Neural progenitor cell (in vitro differentiated cells): ENCODE data around the gene CYFIP2. TPM values are rescaled to one million over a fixed set of nuclear protein-coding genes. Genes with fewer than 3 reads are reported as not detected.
A peak's percentile ranks its signal among the peaks of the same experiment; 100 is the strongest.

ENCODE experiments used
- DNase-seq: peaks from one replicate; pipeline ENCODE4 v3.0.0-alpha.2; 2016; ENCODE audit warnings: low spot score
- H2AFZ ChIP-seq: fragments of 200-600 bp; sonication (generic); replicated peaks from 2 replicates; pipeline ENCODE4 v1.6.1; 2016; ENCODE audit warnings: antibody characterized with exemption
- H3F3A ChIP-seq: fragments of 200-600 bp; sonication (generic); 2 replicates; pipeline ENCODE4 v1.6.1; 2016; ENCODE audit warnings: antibody characterized with exemption, low read depth
- H3K27ac ChIP-seq: fragments of 200-600 bp; sonication (generic); 2 replicates; pipeline ENCODE4 v1.5.1; 2016; ENCODE audit warnings: mild to moderate bottlenecking
- H3K27me3 ChIP-seq: fragments of 200-600 bp; sonication (generic); 2 replicates; pipeline ENCODE4 v1.6.1; 2016; ENCODE audit warnings: mild to moderate bottlenecking, moderate library complexity
- H3K36me3 ChIP-seq: fragments of 200-600 bp; sonication (generic); 2 replicates; pipeline ENCODE4 v1.5.1; 2016
- H3K4me1 ChIP-seq: fragments of 200-600 bp; sonication (generic); 2 replicates; pipeline ENCODE4 v1.6.1; 2016; ENCODE audit warnings: mixed run types
- H3K4me2 ChIP-seq: fragments of 200-600 bp; sonication (generic); 2 replicates; pipeline ENCODE4 v1.6.1; 2016
- H3K4me3 ChIP-seq: fragments of 200-600 bp; sonication (generic); 2 replicates; pipeline ENCODE4 v1.5.1; 2016
- H3K79me2 ChIP-seq: fragments of 200-600 bp; sonication (generic); 2 replicates; pipeline ENCODE4 v1.6.1; 2016; ENCODE audit warnings: low read depth
- H3K9ac ChIP-seq: fragments of 200-600 bp; sonication (generic); 2 replicates; pipeline ENCODE4 v1.6.1; 2016
- H3K9me3 ChIP-seq: fragments of 200-600 bp; sonication (generic); 2 replicates; pipeline ENCODE4 v1.5.1; 2016; ENCODE audit warnings: low read depth
- H4K20me1 ChIP-seq: fragments of 200-600 bp; sonication (generic); 2 replicates; pipeline ENCODE4 v1.6.1; 2016; ENCODE audit warnings: low read depth
- H3K27ac Mint-ChIP-seq: 3 replicates; pipeline ENCODE4 v1.8.0; 2021; ENCODE audit warnings: mixed read lengths
- H3K27me3 Mint-ChIP-seq: 2 replicates; pipeline ENCODE4 v1.8.0; 2022; ENCODE audit warnings: low read depth, mild to moderate bottlenecking, inconsistent platforms, moderate library complexity, mixed read lengths; ENCODE audit not compliant: insufficient read depth
- H3K36me3 Mint-ChIP-seq: 3 replicates; pipeline ENCODE4 v1.8.0; 2021; ENCODE audit warnings: mixed read lengths
- H3K4me1 Mint-ChIP-seq: 3 replicates; pipeline ENCODE4 v1.8.0; 2021; ENCODE audit warnings: mixed read lengths
- H3K4me3 Mint-ChIP-seq: 3 replicates; pipeline ENCODE4 v1.8.0; 2021; ENCODE audit warnings: mild to moderate bottlenecking, moderate library complexity, mixed read lengths
- H3K9me3 Mint-ChIP-seq: 3 replicates; pipeline ENCODE4 v1.8.0; 2020; ENCODE audit warnings: mixed read lengths
- EZH2 ChIP-seq: fragments of 200-600 bp; sonication (generic); IDR thresholded peaks from 2 replicates; pipeline ENCODE4 v1.6.1; 2017; ENCODE audit warnings: antibody characterized with exemption, mild to moderate bottlenecking, moderate library complexity
- EZH2phosphoT487 ChIP-seq: fragments of 200-600 bp; sonication (generic); IDR thresholded peaks from 2 replicates; pipeline ENCODE4 v1.6.1; 2017; ENCODE audit warnings: antibody characterized with exemption
- total RNA-seq: library from RNA; depleted of rRNA; stranded (reverse); fragments of >200 nt; gene quantifications from 2 replicates; pipeline ENCODE4 v1.2.3, GENCODE V29; 2015; ENCODE audit warnings: low replicate concordance
- TF ChIP-seq, protein P1 (sequence below): fragments of 200-600 bp; sonication (generic); IDR thresholded peaks from 2 replicates; pipeline ENCODE4 v1.5.1; 2017; ENCODE audit warnings: antibody characterized with exemption, mild to moderate bottlenecking

Gene CYFIP2
- total RNA-seq, 1 donor from 2014 or later, result 70.2 TPM

DNA sequence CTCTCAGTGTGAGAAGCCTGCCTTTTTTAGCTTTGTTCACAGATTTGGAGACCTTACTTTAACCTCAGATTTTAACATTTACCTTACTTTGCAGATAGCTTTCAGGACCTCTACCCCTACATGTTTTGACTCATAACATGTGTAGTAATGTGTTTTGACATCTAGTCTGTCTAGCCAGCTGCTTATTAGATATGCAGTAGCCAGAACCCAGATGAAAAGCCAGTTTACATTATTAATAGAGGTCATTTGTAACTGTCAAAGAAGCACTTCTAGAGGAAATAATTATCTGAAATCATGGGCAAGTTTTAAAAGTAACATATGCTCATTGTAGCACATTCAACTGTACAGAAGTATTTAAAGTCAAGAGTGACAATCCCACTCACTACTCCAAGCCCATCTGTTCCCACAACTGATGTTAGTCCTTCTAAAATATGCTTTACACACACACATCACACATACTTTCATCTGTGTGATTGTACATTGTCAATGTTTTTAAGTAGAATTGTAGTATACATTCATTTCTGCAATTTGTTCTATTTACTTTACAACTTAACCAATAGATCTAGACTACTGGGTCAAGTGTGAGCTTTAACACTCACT lies 122.3 kb downstream of the CYFIP2 start:
- no peaks in the 10 kb centered on the region for H3K27me3 Mint-ChIP-seq
- TF ChIP-seq, protein P1, sequence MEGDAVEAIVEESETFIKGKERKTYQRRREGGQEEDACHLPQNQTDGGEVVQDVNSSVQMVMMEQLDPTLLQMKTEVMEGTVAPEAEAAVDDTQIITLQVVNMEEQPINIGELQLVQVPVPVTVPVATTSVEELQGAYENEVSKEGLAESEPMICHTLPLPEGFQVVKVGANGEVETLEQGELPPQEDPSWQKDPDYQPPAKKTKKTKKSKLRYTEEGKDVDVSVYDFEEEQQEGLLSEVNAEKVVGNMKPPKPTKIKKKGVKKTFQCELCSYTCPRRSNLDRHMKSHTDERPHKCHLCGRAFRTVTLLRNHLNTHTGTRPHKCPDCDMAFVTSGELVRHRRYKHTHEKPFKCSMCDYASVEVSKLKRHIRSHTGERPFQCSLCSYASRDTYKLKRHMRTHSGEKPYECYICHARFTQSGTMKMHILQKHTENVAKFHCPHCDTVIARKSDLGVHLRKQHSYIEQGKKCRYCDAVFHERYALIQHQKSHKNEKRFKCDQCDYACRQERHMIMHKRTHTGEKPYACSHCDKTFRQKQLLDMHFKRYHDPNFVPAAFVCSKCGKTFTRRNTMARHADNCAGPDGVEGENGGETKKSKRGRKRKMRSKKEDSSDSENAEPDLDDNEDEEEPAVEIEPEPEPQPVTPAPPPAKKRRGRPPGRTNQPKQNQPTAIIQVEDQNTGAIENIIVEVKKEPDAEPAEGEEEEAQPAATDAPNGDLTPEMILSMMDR, result no peak
- no peak for TF ChIP-seq EZH2
- TF ChIP-seq EZH2phosphoT487, result no peak
- no peak overlapping the region for H3K4me3 ChIP-seq
- H3K4me1 Mint-ChIP-seq, result peaks cover 36% of the 10 kb centered on the region
- no peaks in the 10 kb centered on the region for H3K27me3 ChIP-seq
- H3K27ac ChIP-seq, result no peak overlapping the region
- DNase-seq, result no peak
- H3K79me2 ChIP-seq, result no peaks in the 10 kb centered on the region
- peaks cover 9% of the 10 kb centered on the region for H3K36me3 Mint-ChIP-seq
- no peak overlapping the region for H3K9ac ChIP-seq
- no peak overlapping the region for H3K4me2 ChIP-seq
- no peaks in the 10 kb centered on the region for H4K20me1 ChIP-seq
- H3F3A ChIP-seq, result no peaks in the 10 kb centered on the region
- no peaks in the 10 kb centered on the region for H3K9me3 ChIP-seq
- no peak overlapping the region for H2AFZ ChIP-seq
- peak overlapping the region; percentile 51 for H3K27ac Mint-ChIP-seq
- no peaks in the 10 kb centered on the region for H3K9me3 Mint-ChIP-seq
- H3K4me3 Mint-ChIP-seq, result no peak overlapping the region
- no peaks in the 10 kb centered on the region for H3K4me1 ChIP-seq
- peaks cover 3% of the 10 kb centered on the region for H3K36me3 ChIP-seq

DNA sequence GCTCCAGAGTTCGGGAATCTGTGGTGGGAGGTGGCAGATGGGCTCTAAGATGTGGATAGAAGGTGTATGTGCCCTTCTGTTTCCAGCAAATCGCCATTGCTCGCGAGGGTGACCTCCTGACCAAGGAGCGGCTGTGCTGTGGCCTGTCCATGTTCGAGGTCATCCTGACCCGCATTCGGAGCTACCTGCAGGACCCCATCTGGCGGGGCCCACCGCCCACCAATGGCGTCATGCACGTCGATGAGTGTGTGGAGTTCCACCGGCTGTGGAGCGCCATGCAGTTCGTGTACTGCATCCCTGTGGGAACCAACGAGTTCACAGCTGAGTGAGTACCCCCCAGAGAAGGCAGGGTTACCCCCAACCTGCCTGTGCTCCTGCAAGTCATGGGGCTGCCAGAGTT lies 123.2 kb downstream of the CYFIP2 start:
- no peak overlapping the region for H3K4me3 Mint-ChIP-seq
- H3K9me3 Mint-ChIP-seq, result no peaks in the 10 kb centered on the region
- TF ChIP-seq EZH2phosphoT487 (no peak), EZH2 (no peak)
- TF ChIP-seq, protein P1, result no peak
- Histone ChIP-seq H3K27ac (no peak overlapping the region), H3K36me3 (no peaks in the 10 kb centered on the region), H3K79me2 (no peaks in the 10 kb centered on the region), H3K4me1 (no peaks in the 10 kb centered on the region), H3F3A (no peaks in the 10 kb centered on the region), H3K27me3 (no peaks in the 10 kb centered on the region), H4K20me1 (no peaks in the 10 kb centered on the region), H2AFZ (no peak overlapping the region), H3K9me3 (no peaks in the 10 kb centered on the region), H3K9ac (no peak overlapping the region), H3K4me3 (no peak overlapping the region), H3K4me2 (no peak overlapping the region)
- no peaks in the 10 kb centered on the region for H3K27me3 Mint-ChIP-seq
- H3K36me3 Mint-ChIP-seq, result peaks cover 13% of the 10 kb centered on the region
- DNase-seq, result no peak
- peaks cover 30% of the 10 kb centered on the region for H3K4me1 Mint-ChIP-seq
- no peak overlapping the region for H3K27ac Mint-ChIP-seq

DNA sequence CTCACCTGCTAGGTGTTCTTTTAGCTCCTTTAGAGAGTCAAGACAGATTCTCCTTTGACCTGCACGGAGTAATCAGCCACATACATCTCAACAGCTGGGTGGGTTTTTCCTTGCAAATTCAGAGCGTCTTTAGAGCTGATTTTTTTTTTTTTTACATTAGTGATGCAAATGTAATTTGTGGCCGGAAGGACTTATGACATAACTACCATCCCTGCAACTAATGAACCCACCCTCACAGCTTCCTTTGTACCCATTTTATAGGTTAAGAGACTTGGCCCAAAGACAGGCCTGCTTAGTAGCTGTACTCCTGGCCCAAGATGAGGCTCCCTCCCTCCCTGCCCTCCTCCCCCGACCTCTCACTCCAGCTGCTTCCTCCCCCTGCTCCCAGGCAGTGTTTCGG lies 124.2 kb downstream of the CYFIP2 start:
- no peak overlapping the region for H2AFZ ChIP-seq
- no peaks in the 10 kb centered on the region for H3K9me3 Mint-ChIP-seq

More for the DNA sequence above, 124.2 kb downstream of the CYFIP2 start:
- Histone ChIP-seq H4K20me1 (no peaks in the 10 kb centered on the region), H3K27me3 (no peaks in the 10 kb centered on the region), H3K9ac (no peak overlapping the region), H3K9me3 (no peaks in the 10 kb centered on the region), H3K4me1 (no peaks in the 10 kb centered on the region), H3K4me2 (no peak overlapping the region), H3K4me3 (no peak overlapping the region), H3K27ac (no peak overlapping the region), H3F3A (no peaks in the 10 kb centered on the region), H3K36me3 (no peaks in the 10 kb centered on the region), H3K79me2 (no peaks in the 10 kb centered on the region)
- no peak for DNase-seq
- TF ChIP-seq EZH2, result no peak
- TF ChIP-seq, protein P1, result no peak
- TF ChIP-seq EZH2phosphoT487, result no peak
- Mint-ChIP-seq H3K36me3 (peaks cover 19% of the 10 kb centered on the region), H3K4me3 (no peak overlapping the region), H3K4me1 (peaks cover 25% of the 10 kb centered on the region), H3K27me3 (no peaks in the 10 kb centered on the region), H3K27ac (no peak overlapping the region)
